Heart left ventricle (tissue), 16 donors: ENCODE results near the gene SLC13A4. TPM values are rescaled to one million over a fixed set of nuclear protein-coding genes. Genes with fewer than 3 reads are reported as not detected.
"Not testable (repeated sequence)": the region's sequence is repeated elsewhere in the genome, so short reads cannot be mapped to it uniquely, and the experiment has no call there.

Experiments
- ATAC-seq, 4 donors: fragments of 200-7000 bp; cut with Tn5 transposase; one replicate each; pipeline ENCODE4 v1.9.1; 2020 to 2022; ENCODE audit warnings: moderate library complexity in 4 of 4, mild to moderate bottlenecking in 3 of 4, moderate number of reproducible peaks in 1 of 4
- DNase-seq, 5 donors: peaks; one replicate each; pipeline ENCODE4 v3.0.0-alpha.2; 2020
- H3K27ac ChIP-seq, 12 donors: fragments of 200-600 bp; sonication (generic) in 4 of 12; one replicate each; pipeline versions ENCODE4 v1.5.0 to v1.8.0; 2016 to 2022; ENCODE audit warnings: mild to moderate bottlenecking in 2 of 12
- H3K27me3 ChIP-seq, 9 donors: fragments of 200-600 bp; sonication (generic) in 2 of 9; one replicate each; pipeline versions ENCODE4 v1.5.1 to v1.8.0; 2016 to 2022; ENCODE audit warnings: mild to moderate bottlenecking in 3 of 9
- H3K36me3 ChIP-seq, 9 donors: fragments of 200-600 bp; sonication (generic) in 2 of 9; one replicate each; pipeline versions ENCODE4 v1.5.0 to v1.8.0; 2018 to 2022; ENCODE audit warnings: mild to moderate bottlenecking in 2 of 9
- H3K4me1 ChIP-seq, 12 donors: fragments of 200-600 bp; sonication (generic) in 4 of 12; one replicate each; pipeline versions ENCODE4 v1.5.0 to v1.8.0; 2016 to 2022; ENCODE audit warnings: mild to moderate bottlenecking in 3 of 12
- H3K4me3 ChIP-seq, 12 donors: fragments of 200-600 bp; sonication (generic) in 4 of 12; one replicate each; pipeline versions ENCODE4 v1.5.0 to v1.8.0; 2017 to 2022; ENCODE audit warnings: mild to moderate bottlenecking in 9 of 12, moderate library complexity in 4 of 12
- H3K9me3 ChIP-seq, 12 donors: fragments of 200-600 bp; sonication (generic) in 4 of 12; one replicate each; pipeline versions ENCODE4 v1.5.0 to v1.8.0; 2016 to 2022; ENCODE audit warnings: mild to moderate bottlenecking in 1 of 12
- CTCF ChIP-seq, 12 donors: fragments of 200-600 bp; sonication (generic) in 4 of 12; IDR thresholded peaks; one replicate each; pipeline versions ENCODE4 v1.5.0 to v1.8.0; 2018 to 2022; ENCODE audit warnings: antibody characterized with exemption in 12 of 12, mild to moderate bottlenecking in 5 of 12
- POLR2A ChIP-seq, 2 donors: fragments of 450-650 bp; IDR thresholded peaks; one replicate each; pipeline ENCODE4 v1.6.1; 2017; ENCODE audit warnings: antibody characterized with exemption in 2 of 2, mild to moderate bottlenecking in 2 of 2, moderate library complexity in 2 of 2
- WGBS, 4 donors: extraction: QIAGEN DNeasy Blood & Tissue Kit in 2 of 4; methylation state at CpG; one replicate each; pipeline versions ENCODE4 v1.1.5 to v1.1.7; 2013 to 2018; 5-methylcytosine and 5-hydroxymethylcytosine counted together
- intact Hi-C, 10 donors: fragments of 100-400 bp; cut with DNase I; formaldehyde crosslinking; loops; one replicate each; pipeline versions ENCODE4 v1.11.1 to v1.14.2; 2022
- polyA plus RNA-seq, 2 donors: library from polyadenylated mRNA; stranded (reverse); fragments of 200-250 nt; gene quantifications; one replicate each; pipeline ENCODE4 v1.2.3, GENCODE V29; 2013
- total RNA-seq, 9 donors: library from RNA; depleted of rRNA in 2 of 9; stranded (reverse); fragments of >200 nt in 2 of 9; fragmentation: NEBNext Ultra II Directional in 3 of 9; extraction: Animal tissue kit (Norgen Biotek cat#: 25700) in 3 of 9; gene quantifications; one replicate each; pipeline versions ENCODE4 v1.1.0 to v1.2.4, GENCODE V29; 2016 to 2023
- donor health status: ischemic (EF 13 %, LVEDD 7.1; RV severe dilation, severe dysfunction).
- donor health status: healthy with polysubstance abuse.
- donor health status: DM: no; HTN: yes; CAD: no.
- donor health status: DM: no; HTN: no; CAD: no.
- donor health status: ischemic (EF 25% LVEDD 6.9; RV normal size, moderate dysfunction).
- donor health status: ischemic (EF 25% LVEDD 5.7; RV mildly dilated, moderate dysfunction).
- donor health status: healthy.
- donor health status: DM: yes; HTN: yes; CAD: no.
- donor health status: ischemic (EF 35%, LVEDD 5.7; RV mildly dilated, moderate dysfunction).
- donor health status: nonischemic (EF 11% LVEDD 7.7; RV severe dilation, severe dysfunction).
- donor health status: DM: yes; HTN: yes; CAD: no.
- donor health status: PGD.
- donor health status: ischemic (EF 29% LVEDD 5.4; RV normal size, mild dysfunction).
- donor health status: nonischemic (EF 23%, LVEDD 6.1; RV moderate dilation, normal function).

The SLC13A4 gene
- total and polyA plus RNA-seq, 11 donors: 0.08 to 1.5 (median 0.46) TPM; not detected in 1

DNA sequence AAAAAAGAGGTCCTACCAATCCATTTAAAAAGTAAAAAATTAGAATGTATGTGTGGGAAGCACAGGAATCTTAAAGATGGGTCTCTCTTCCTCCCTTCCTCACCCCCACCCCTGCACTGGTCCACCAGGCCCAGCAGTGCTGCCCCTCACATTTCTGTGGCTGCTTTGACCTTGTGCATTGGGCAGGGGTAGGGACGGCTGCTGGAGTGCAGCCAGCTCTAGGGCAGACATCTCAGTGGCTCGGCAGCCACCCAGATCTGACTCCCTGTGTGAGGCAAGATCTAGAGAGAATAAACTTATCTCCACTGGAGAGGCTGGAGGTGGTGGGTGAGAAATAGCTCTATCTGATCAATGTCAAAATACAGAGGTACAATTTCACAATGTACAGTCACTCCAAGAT is 13.9 kb upstream of the SLC13A4 start:
- H3K27ac ChIP-seq: peak overlapping the region in 7 of 12 donors; percentile 3 to 89 (median 67)
- DNase-seq: peak in 2 of 5 donors; percentile 42 to 55
- peaks cover 3 to 76% (median 23%) of the 10 kb centered on the region in 12 donors for H3K4me1 ChIP-seq
- WGBS, 4 donors: 21 to 59% (median 34%) methylated on average over 2 of the region's 2 CpGs
- H3K9me3 ChIP-seq: no peaks in the 10 kb centered on the region
- TF ChIP-seq CTCF (IDR thresholded peaks at IDR 0.05): no peak
- TF ChIP-seq POLR2A (IDR thresholded peaks at IDR 0.05): no peak
- intact Hi-C loops: no loop called here
- H3K27me3 ChIP-seq: no peaks in the 10 kb centered on the region
- ATAC-seq: peak in 2 of 4 donors; percentile 10 to 21
- peaks cover 0 to 9% (median 0%) of the 10 kb centered on the region in 9 donors for H3K36me3 ChIP-seq
- no peak overlapping the region for H3K4me3 ChIP-seq

DNA sequence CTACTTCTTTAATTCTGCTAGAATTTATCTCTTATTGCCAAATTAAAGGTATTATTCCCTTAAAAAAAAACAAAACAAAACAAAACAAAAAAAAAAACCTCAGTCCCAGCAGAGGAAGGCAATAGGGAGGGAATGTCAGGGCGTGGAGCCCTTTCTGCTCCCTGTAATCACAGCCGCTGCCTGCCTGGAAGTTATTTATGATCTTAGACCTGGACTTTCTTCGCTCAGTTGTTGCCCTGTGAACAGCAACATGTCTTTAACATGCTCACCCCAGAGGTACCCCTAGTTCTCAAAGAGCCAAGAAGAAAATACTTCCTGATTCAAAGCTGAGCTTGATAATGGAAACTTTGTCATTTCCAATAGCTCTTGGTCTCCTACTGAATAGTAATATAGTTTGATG is 12.9 kb upstream of the SLC13A4 start:
- Histone ChIP-seq H3K4me1 (peaks cover 3 to 73% (median 22%) of the 10 kb centered on the region in 12 donors), H3K4me3 (no peak overlapping the region), H3K36me3 (peaks cover 0 to 17% (median 0%) of the 10 kb centered on the region in 9 donors), H3K27me3 (no peaks in the 10 kb centered on the region), H3K9me3 (no peaks in the 10 kb centered on the region), H3K27ac (peak overlapping the region in 9 of 12 donors; percentile 5 to 89 (median 57))
- no peak for ATAC-seq
- intact Hi-C loops: no loop called here
- TF ChIP-seq CTCF (IDR thresholded peaks at IDR 0.05) (no peak), POLR2A (IDR thresholded peaks at IDR 0.05) (no peak)
- 53 to 82% (median 59%) methylated on average over 3 of the region's 3 CpGs for WGBS, 4 donors
- no peak for DNase-seq

GRCh38 chr7:135737306-135737647 is 9.3 kb upstream of the SLC13A4 start:
- 91 to 98% (median 94%) methylated on average over 10 of the region's 10 CpGs for WGBS, 4 donors
- ATAC-seq, intact Hi-C loops: not testable (repeated sequence)

DNA sequence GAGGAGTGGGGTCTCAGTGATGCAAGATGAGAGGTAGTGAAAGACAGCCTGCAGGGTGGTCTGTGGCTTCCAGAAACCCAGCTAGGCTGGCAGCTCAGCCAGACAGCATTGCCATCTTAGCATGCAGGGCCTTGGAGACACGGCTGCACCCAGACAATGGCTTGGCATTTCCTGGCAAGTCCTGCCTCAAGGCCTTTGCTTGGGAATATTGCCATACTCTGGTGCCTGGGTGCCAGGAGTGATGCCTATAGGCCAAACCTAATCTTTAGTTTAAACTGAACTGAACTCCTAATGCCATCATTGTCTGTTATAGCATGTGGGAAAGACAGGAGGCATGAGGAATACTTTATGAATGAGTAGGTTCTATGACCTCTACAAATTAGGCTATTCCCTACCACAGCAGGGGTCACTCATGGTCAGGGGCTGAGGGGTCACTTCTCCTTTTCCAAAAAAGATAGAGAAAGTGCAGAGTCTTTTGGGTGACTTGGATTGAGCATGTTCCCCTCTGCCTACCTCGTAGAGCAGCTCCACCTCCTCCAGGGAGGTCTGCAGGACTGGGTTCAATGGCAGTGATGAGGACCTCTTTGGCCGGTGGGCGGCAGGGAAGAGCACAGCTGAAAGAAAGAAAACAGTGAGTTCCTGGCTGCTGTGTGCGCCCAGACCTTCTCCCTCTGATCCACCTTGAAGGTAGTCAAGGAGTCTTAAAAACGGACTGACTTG is 8.8 kb upstream of the SLC13A4 start:
- no peak overlapping the region for H3K27ac ChIP-seq
- intact Hi-C loops: no loop called here
- DNase-seq (no peak), ATAC-seq (no peak)
- peaks cover 0 to 34% (median 6%) of the 10 kb centered on the region in 12 donors for H3K4me1 ChIP-seq
- no peaks in the 10 kb centered on the region for H3K9me3 ChIP-seq
- 83 to 91% (median 87%) methylated on average over 6 of the region's 6 CpGs for WGBS, 4 donors
- TF ChIP-seq POLR2A (IDR thresholded peaks at IDR 0.05): no peak
- H3K27me3 ChIP-seq: no peaks in the 10 kb centered on the region
- peaks cover 0 to 47% (median 10%) of the 10 kb centered on the region in 9 donors for H3K36me3 ChIP-seq
- H3K4me3 ChIP-seq: no peak overlapping the region

More at GRCh38 chr7:135737306-135737647, 9.3 kb upstream of the SLC13A4 start:
- not testable (repeated sequence) for H3K27me3 ChIP-seq, H3K9me3 ChIP-seq, H3K4me3 ChIP-seq, DNase-seq
- H3K27ac ChIP-seq: peak overlapping the region in 1 of 12 donors; percentile 89
- peaks cover 0 to 39% (median 6%) of the 10 kb centered on the region in 12 donors for H3K4me1 ChIP-seq
- peaks cover 0 to 42% (median 10%) of the 10 kb centered on the region in 9 donors for H3K36me3 ChIP-seq

GRCh38 chr7:135734343-135734689 is 6.3 kb upstream of the SLC13A4 start:
- DNase-seq (no peak), ATAC-seq (no peak)
- H3K4me3 ChIP-seq: no peak overlapping the region
- 88 to 100% (median 95%) methylated on average over 1 of the region's 1 CpG for whole genome bisulfite sequencing, 4 donors
- no peak for TF ChIP-seq CTCF (IDR thresholded peaks at IDR 0.05)
- no peak for TF ChIP-seq POLR2A (IDR thresholded peaks at IDR 0.05)
- peaks cover 0 to 48% (median 10%) of the 10 kb centered on the region in 9 donors for H3K36me3 ChIP-seq
- no peaks in the 10 kb centered on the region for H3K9me3 ChIP-seq
- no peaks in the 10 kb centered on the region for H3K27me3 ChIP-seq
- intact Hi-C loops: no loop called here
- peaks cover 0 to 27% (median 4%) of the 10 kb centered on the region in 12 donors for H3K4me1 ChIP-seq
- H3K27ac ChIP-seq: no peak overlapping the region
